H1 (cell line): ENCODE results near the gene RAB1A. TPM values are rescaled to one million over a fixed set of nuclear protein-coding genes. Genes with fewer than 3 reads are reported as not detected.

Experiments used
- CTCF ChIA-PET: fragments of 300-600 bp; sonication (Branson Sonifier 250); formaldehyde crosslinking; loops from one replicate; lab custom pipeline; 2021; ENCODE audit not compliant: partially characterized antibody; lab: Charles Lee
- POLR2A ChIA-PET: fragments of 300-600 bp; sonication (Branson Sonifier 250); formaldehyde crosslinking; loops from one replicate; lab custom pipeline; 2021; ENCODE audit warnings: inconsistent platforms; ENCODE audit not compliant: partially characterized antibody; lab: Charles Lee
- DNase-seq, 2 experiments: peaks; one replicate each; pipeline versions ENCODE4 v3.0.0 to v3.0.0-alpha.2; 2010 to 2022; ENCODE audit warnings: low spot score in 2 of 2, low read depth in 1 of 2, mixed read lengths in 1 of 2
- FAIRE-seq: peaks from 2 replicates; lab custom pipeline; 2011; peaks lifted over from hg19 to GRCh38; lab: Jason Lieb, UNC
- H2AFZ ChIP-seq: 2 replicates; pipeline ENCODE4 v1.8.1; 2012; ENCODE audit warnings: low read length, inconsistent platforms
- H2AK5ac ChIP-seq: 2 replicates; pipeline ENCODE4 v1.6.1; 2013; ENCODE audit warnings: low read depth, low read length
- H2BK120ac ChIP-seq: replicated peaks from 2 replicates; pipeline ENCODE3; 2013; ENCODE audit warnings: low read depth, low read length, inconsistent platforms
- H2BK12ac ChIP-seq: 2 replicates; pipeline ENCODE4 v1.6.1; 2013; ENCODE audit warnings: low read depth, low read length
- H2BK15ac ChIP-seq: 2 replicates; pipeline ENCODE4 v1.6.1; 2013; ENCODE audit warnings: low read length
- H2BK20ac ChIP-seq: 2 replicates; pipeline ENCODE4 v1.6.1; 2013; ENCODE audit warnings: low read length
- H2BK5ac ChIP-seq: 2 replicates; pipeline ENCODE4 v1.6.1; 2013; ENCODE audit warnings: low read depth, low read length
- H3K14ac ChIP-seq: 2 replicates; pipeline ENCODE4 v1.6.1; 2013; ENCODE audit warnings: inconsistent platforms; ENCODE audit not compliant: insufficient read length
- H3K18ac ChIP-seq: 2 replicates; pipeline ENCODE4 v1.6.1; 2013; ENCODE audit warnings: low read length; ENCODE audit errors: extremely low read depth
- H3K23ac ChIP-seq: 2 replicates; pipeline ENCODE4 v1.6.1; 2013; ENCODE audit warnings: inconsistent platforms; ENCODE audit not compliant: insufficient read length
- H3K23me2 ChIP-seq: 2 replicates; pipeline ENCODE4 v1.6.1; 2013; ENCODE audit warnings: low read depth, low read length
- H3K27ac ChIP-seq: 2 replicates; pipeline ENCODE4 v1.6.1; 2011; ENCODE audit warnings: low read depth, low read length, inconsistent platforms
- H3K27me3 ChIP-seq, 4 experiments: replicated peaks in 1 of 4; 1 replicate in 1 of 4; 2 replicates in 3 of 4; pipeline versions ENCODE4 v1.6.1 to v1.8.1; 2011 to 2013; ENCODE audit warnings: low read length in 3 of 4, mild to moderate bottlenecking in 3 of 4, inconsistent platforms in 2 of 4, mixed read lengths in 2 of 4, moderate library complexity in 1 of 4; ENCODE audit not compliant: control insufficient read depth in 3 of 4, insufficient read depth in 3 of 4; ENCODE audit errors: extremely low read depth in 1 of 4
- H3K36me3 ChIP-seq, 4 experiments: 2 replicates each; pipeline versions ENCODE4 v1.6.1 to v1.8.1; 2011 to 2013; ENCODE audit warnings: mild to moderate bottlenecking in 4 of 4, low read length in 3 of 4, moderate library complexity in 2 of 4, control low read depth in 1 of 4, inconsistent platforms in 1 of 4; ENCODE audit not compliant: insufficient read depth in 4 of 4, control insufficient read depth in 2 of 4
- H3K4ac ChIP-seq: replicated peaks from 2 replicates; pipeline ENCODE3; 2013; ENCODE audit warnings: low read length, low read depth, mixed read lengths, inconsistent platforms; ENCODE audit not compliant: insufficient read length
- H3K4me1 ChIP-seq, 4 experiments: replicated peaks in 1 of 4; 1 replicate in 1 of 4; 2 replicates in 3 of 4; pipeline versions ENCODE4 v1.6.1 to v1.8.1; 2011 to 2013; ENCODE audit warnings: low read length in 3 of 4, inconsistent platforms in 2 of 4, mixed read lengths in 1 of 4; ENCODE audit not compliant: insufficient read depth in 4 of 4, control insufficient read depth in 3 of 4
- H3K4me2 ChIP-seq, 2 experiments: 2 replicates each; pipeline versions ENCODE4 v1.6.1 to v1.8.1; 2011 to 2013; ENCODE audit warnings: low read depth in 2 of 2, low read length in 2 of 2, control low read depth in 1 of 2, inconsistent platforms in 1 of 2, mild to moderate bottlenecking in 1 of 2; ENCODE audit not compliant: insufficient read depth in 1 of 2
- H3K4me3 ChIP-seq, 4 experiments: fragments of 200-600, 300-600 bp in 1 of 4; sonication (generic), shearing (Covaris generic), sonication (Bioruptor Twin) in 1 of 4; 2 replicates each; pipeline versions ENCODE4 v1.5.1 to v1.8.1; 2011 to 2016; ENCODE audit warnings: low read length in 4 of 4, low read depth in 3 of 4, control low read depth in 2 of 4, inconsistent platforms in 2 of 4, mild to moderate bottlenecking in 2 of 4, mixed read lengths in 1 of 4, moderate library complexity in 1 of 4; ENCODE audit not compliant: insufficient read depth in 2 of 4; ENCODE audit errors: extremely low read depth in 1 of 4
- H3K56ac ChIP-seq: replicated peaks from 2 replicates; pipeline ENCODE3; 2013; ENCODE audit warnings: low read depth, mild to moderate bottlenecking, mixed read lengths, low read length, inconsistent platforms; ENCODE audit not compliant: insufficient read length
- H3K79me1 ChIP-seq: 2 replicates; pipeline ENCODE4 v1.6.1; 2013; ENCODE audit warnings: low read depth, low read length, control low read depth
- H3K79me2 ChIP-seq, 2 experiments: 2 replicates each; pipeline versions ENCODE4 v1.6.1 to v1.8.1; 2012 to 2013; ENCODE audit warnings: low read length in 2 of 2, mild to moderate bottlenecking in 2 of 2, inconsistent platforms in 1 of 2; ENCODE audit not compliant: insufficient read depth in 2 of 2, control insufficient read depth in 1 of 2
- H3K9ac ChIP-seq, 4 experiments: replicated peaks in 1 of 4; 1 replicate in 1 of 4; 2 replicates in 3 of 4; pipeline versions ENCODE4 v1.6.1 to v1.8.1; 2011 to 2013; ENCODE audit warnings: low read depth in 3 of 4, low read length in 3 of 4, control low read depth in 2 of 4, mild to moderate bottlenecking in 2 of 4, moderate library complexity in 2 of 4, inconsistent platforms in 1 of 4; ENCODE audit errors: extremely low read depth in 1 of 4
- H3K9me3 ChIP-seq, 2 experiments: 2 replicates each; pipeline versions ENCODE4 v1.6.1 to v1.8.1; 2012 to 2013; ENCODE audit warnings: mild to moderate bottlenecking in 2 of 2, moderate library complexity in 2 of 2, control low read depth in 1 of 2, inconsistent platforms in 1 of 2, low read depth in 1 of 2, low read length in 1 of 2, mixed read lengths in 1 of 2; ENCODE audit not compliant: insufficient read depth in 2 of 2
- H4K20me1 ChIP-seq, 2 experiments: replicated peaks in 1 of 2; 2 replicates each; pipeline versions ENCODE3 to v1.8.1; 2011 to 2013; ENCODE audit warnings: inconsistent platforms in 2 of 2, low read length in 2 of 2, mild to moderate bottlenecking in 1 of 2; ENCODE audit not compliant: insufficient read depth in 2 of 2, control insufficient read depth in 1 of 2
- H4K5ac ChIP-seq: 2 replicates; pipeline ENCODE4 v1.6.1; 2013; ENCODE audit warnings: low read length, low read depth, mixed read lengths, inconsistent platforms; ENCODE audit not compliant: insufficient read length
- H4K8ac ChIP-seq: 2 replicates; pipeline ENCODE4 v1.8.0; 2013; ENCODE audit warnings: mild to moderate bottlenecking, moderate library complexity, low read length, inconsistent platforms; ENCODE audit not compliant: insufficient read depth; ENCODE audit errors: extremely low read depth
- H4K91ac ChIP-seq: replicated peaks from 2 replicates; pipeline ENCODE3; 2013; ENCODE audit warnings: low read length, mixed read lengths, inconsistent platforms; ENCODE audit not compliant: insufficient read length
- EZH2 ChIP-seq: fragments of 200-600 bp; sonication (generic); IDR thresholded peaks from 2 replicates; pipeline ENCODE4 v1.7.1; 2012; ENCODE audit warnings: low read depth, mild to moderate bottlenecking, moderate library complexity, low read length, inconsistent platforms; ENCODE audit not compliant: severe bottlenecking
- KDM1A ChIP-seq: fragments of 200-600, 300-600 bp; sonication (generic); IDR thresholded peaks from 2 replicates; pipeline ENCODE4 v1.7.1; 2016; ENCODE audit warnings: mild to moderate bottlenecking, low read length, borderline replicate concordance
- KDM4A ChIP-seq: IDR thresholded peaks from one replicate; pipeline ENCODE4 v1.7.1; 2012; ENCODE audit warnings: low read depth, mild to moderate bottlenecking, moderate library complexity, low read length, inconsistent platforms; ENCODE audit not compliant: severe bottlenecking
- KDM5A ChIP-seq: fragments of 200-600 bp; IDR thresholded peaks from 2 replicates; pipeline ENCODE4 v1.7.1; 2012; ENCODE audit warnings: mild to moderate bottlenecking, low read length, inconsistent platforms, mixed read lengths
- POLR2A ChIP-seq, 2 experiments: IDR thresholded peaks; 1 replicate in 1 of 2; 2 replicates in 1 of 2; pipeline ENCODE4 v1.6.1; 2011; ENCODE audit warnings: low read depth in 2 of 2, low read length in 2 of 2, mild to moderate bottlenecking in 2 of 2; ENCODE audit errors: control extremely low read depth in 1 of 2
- RAD21 ChIP-seq, 2 experiments: IDR thresholded peaks in 1 of 2; conservative IDR thresholded peaks in 1 of 2; 2 replicates each; pipeline ENCODE4 v1.6.1; 2011; ENCODE audit warnings: low read depth in 2 of 2, low read length in 2 of 2, improper control_type of control experiment in 1 of 2, inconsistent platforms in 1 of 2, mild to moderate bottlenecking in 1 of 2, moderate library complexity in 1 of 2
- SAP30 ChIP-seq: fragments of 300-600 bp; sonication (generic); IDR thresholded peaks from 2 replicates; pipeline ENCODE4 v1.7.1; 2012; ENCODE audit warnings: low read length, moderate library complexity, mild to moderate bottlenecking, inconsistent platforms; ENCODE audit not compliant: insufficient read depth, insufficient replicate concordance
- SIN3A ChIP-seq, 2 experiments: IDR thresholded peaks in 1 of 2; conservative IDR thresholded peaks in 1 of 2; 2 replicates each; pipeline ENCODE4 v1.6.1; 2011 to 2012; ENCODE audit warnings: low read length in 2 of 2, improper control_type of control experiment in 1 of 2, low read depth in 1 of 2, mild to moderate bottlenecking in 1 of 2
- SUZ12 ChIP-seq: fragments of 200-600 bp; sonication (generic); IDR thresholded peaks from 2 replicates; pipeline ENCODE4 v1.6.1; 2012; ENCODE audit warnings: mild to moderate bottlenecking, inconsistent platforms, low read length, moderate library complexity, mixed read lengths
- WGBS, 2 experiments: shearing (Covaris generic) in 1 of 2; methylation state at CpG; one replicate each; pipeline versions ENCODE4 v1.1.6 to v1.1.7; 2013 to 2015; ENCODE audit warnings: low lambda C conversion rate in 2 of 2, mixed read lengths in 2 of 2, inconsistent platforms in 1 of 2, low coverage in 1 of 2, missing lambda C conversion rate in 1 of 2; ENCODE audit not compliant: insufficient replicate concordance in 2 of 2, insufficient coverage in 1 of 2, insufficient read length in 1 of 2; ENCODE audit errors: extremely low coverage in 1 of 2, missing lambda C conversion rate in 1 of 2; 5-methylcytosine and 5-hydroxymethylcytosine counted together
- polyA plus RNA-seq, 7 experiments: library from polyadenylated mRNA; depleted of rRNA in 3 of 7; stranded (reverse) in 5 of 7; unstranded in 2 of 7; fragments of >200 nt in 5 of 7; fragments of 200-250 nt in 2 of 7; gene quantifications; 1 replicate in 5 of 7; 2 replicates in 1 of 7; 4 replicates in 1 of 7; pipeline versions ENCODE4 v1.2.1 to v1.2.3, GENCODE V29; 2011 to 2013; ENCODE audit warnings: missing spikeins in 2 of 7, mixed read lengths in 2 of 7
- total RNA-seq: library from RNA; stranded (reverse); fragmentation: NEBNext Ultra II Directional; extraction: Animal tissue kit (Norgen Biotek cat#: 25700); gene quantifications from 2 replicates; pipeline ENCODE4 v1.2.1, GENCODE V29; 2021
- TF ChIP-seq, protein P1 (sequence below): IDR thresholded peaks from 2 replicates; pipeline ENCODE4 v1.6.1; 2011; ENCODE audit warnings: low read depth, mild to moderate bottlenecking, low read length; ENCODE audit not compliant: insufficient read depth

The RAB1A gene
- total and polyA plus RNA-seq, 2 of the 8 experiments (the other 6 are each of a cell fraction or from before 2014, with no cell fraction given), result 77.9 to 120 TPM

DNA sequence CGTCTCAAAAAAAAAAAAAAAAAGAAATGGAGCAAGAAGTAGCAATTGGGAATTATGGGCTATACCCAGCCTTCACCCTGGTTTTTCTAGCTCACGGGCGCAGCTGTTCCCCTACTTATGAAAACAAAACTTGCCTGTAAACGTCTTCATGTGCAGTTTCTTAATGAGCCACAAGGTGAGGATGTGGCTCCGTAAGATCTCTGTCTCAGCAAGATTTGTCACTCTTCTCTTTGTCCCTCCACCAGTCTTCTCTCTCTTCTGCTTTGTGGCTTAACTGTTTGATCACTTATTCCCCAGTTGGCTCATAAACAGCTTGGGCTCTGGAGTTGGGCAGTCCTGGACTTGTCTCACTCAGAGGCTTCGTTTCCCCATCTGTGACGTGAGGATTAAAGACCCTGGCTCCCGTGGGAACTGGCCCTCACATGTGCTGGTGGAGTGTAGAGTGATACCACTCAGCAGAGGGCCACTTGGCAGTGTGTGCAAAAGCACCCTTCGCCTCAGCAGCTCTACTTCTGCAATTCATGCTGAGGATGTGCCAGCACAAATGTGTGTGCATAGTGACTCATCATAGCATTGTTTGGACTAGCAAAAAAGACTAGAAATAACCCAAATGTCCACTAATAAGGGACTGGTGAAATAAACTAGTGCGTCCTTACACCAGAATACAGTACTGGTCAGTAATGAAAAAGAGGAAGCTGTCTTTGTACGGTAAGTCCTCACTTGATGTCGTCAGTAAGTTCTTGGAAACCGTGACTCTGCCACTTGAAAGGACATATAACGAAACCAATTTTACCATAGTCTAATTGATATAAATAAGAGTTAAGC lies 65.0 kb downstream of the RAB1A start:
- no peak for DNase-seq
- Histone ChIP-seq H3K9me3 (no peaks in the 10 kb centered on the region), H3K4me1 (no peaks in the 10 kb centered on the region), H4K8ac (no peak overlapping the region), H2BK120ac (no peak overlapping the region), H3K4me2 (no peak overlapping the region), H3K18ac (no peak overlapping the region), H3K56ac (no peak overlapping the region), H4K91ac (no peak overlapping the region), H2BK15ac (0 out of 2 replicates have a peak overlapping the region, but pooled peaks have one; percentile 47), H4K5ac (no peak overlapping the region), H3K9ac (no peak overlapping the region), H3K4me3 (no peak overlapping the region), H3K23me2 (no peaks in the 10 kb centered on the region), H3K27ac (no peak overlapping the region), H3K14ac (no peak overlapping the region), H3K4ac (no peak overlapping the region), H3K23ac (no peak overlapping the region), H3K79me1 (peaks cover 20% of the 10 kb centered on the region), H3K27me3 (no peaks in the 10 kb centered on the region), H2AFZ (no peak overlapping the region), H2BK20ac (no peak overlapping the region), H3K36me3 (peaks cover 0 to 9% (median 2%) of the 10 kb centered on the region in 4 experiments; a peak in 3 of 8 replicates), H2AK5ac (no peak overlapping the region), H4K20me1 (peaks cover 16 to 20% of the 10 kb centered on the region in 2 experiments), H3K79me2 (peaks cover 3 to 76% of the 10 kb centered on the region in 2 experiments; a peak in 3 of 4 replicates), H2BK12ac (no peak overlapping the region), H2BK5ac (no peak overlapping the region)
- CTCF ChIA-PET, result interaction anchor here (0.6 to 3.7 kb wide), 42 partner anchors 10 to 554 kb away, joined by 3 to 26 read pairs (median 4); partner anchors contain the start of gene CEP68
- POLR2A ChIA-PET, result interaction anchor here (2.2 to 2.7 kb wide), 2 partner anchors 9 kb away, joined by 11 to 17 read pairs; partner anchors contain the start of gene CEP68
- FAIRE-seq, result no peak
- 83% methylated on average over 13 of the region's 14 CpGs; no CpG with 5 or more reads in 1 of the 2 experiments for WGBS, 2 experiments
- TF ChIP-seq KDM1A, result no peak
- peak; percentile 75 to 83 for TF ChIP-seq RAD21 (IDR thresholded peaks at IDR 0.05 in 1 of 2, conservative IDR thresholded peaks at IDR 0.05 in 1 of 2; ENCODE audit: low read depth in 2 of 2, low read length in 2 of 2)
- no peak for TF ChIP-seq KDM4A
- TF ChIP-seq EZH2, result no peak
- TF ChIP-seq KDM5A, result no peak
- TF ChIP-seq SIN3A (conservative IDR thresholded peaks at IDR 0.05 in 1 of 2, IDR thresholded peaks at IDR 0.05 in 1 of 2; ENCODE audit: low read depth in 1 of 2, low read length in 2 of 2), result no peak
- TF ChIP-seq SUZ12, result no peak
- no peak for TF ChIP-seq POLR2A (IDR thresholded peaks at IDR 0.05; ENCODE audit: control extremely low read depth in 1 of 2, low read depth in 2 of 2, low read length in 2 of 2)
- TF ChIP-seq SAP30, result no peak
- TF ChIP-seq, protein P1, sequence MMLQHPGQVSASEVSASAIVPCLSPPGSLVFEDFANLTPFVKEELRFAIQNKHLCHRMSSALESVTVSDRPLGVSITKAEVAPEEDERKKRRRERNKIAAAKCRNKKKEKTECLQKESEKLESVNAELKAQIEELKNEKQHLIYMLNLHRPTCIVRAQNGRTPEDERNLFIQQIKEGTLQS, result no peak
